ENCODE results near the gene GTSE1.

Gene GTSE1

GRCh38 chr22:46288846-46289243 is 7.8 kb upstream of the GTSE1 start:
- Histone ChIP-seq H3K36me3 (ENCODE audit: insufficient read depth, low read length) (peaks cover 45% of the 10 kb centered on the region), H3K27me3 (ENCODE audit: control insufficient read depth, insufficient read depth, low read length) (no peaks in the 10 kb centered on the region), H3K4me1 (ENCODE audit: control insufficient read depth, insufficient read depth, low read length) (no peaks in the 10 kb centered on the region), H3K9me3 (replicated peaks; ENCODE audit: low read length) (no peaks in the 10 kb centered on the region), H3K9ac (ENCODE audit: low read depth, low read length) (no peak overlapping the region), H3K4me2 (ENCODE audit: low read length) (no peak overlapping the region), H3K4me3 (ENCODE audit: low read length) (no peak overlapping the region)

GRCh38 chr22:46289244-46289891 is 7.3 kb upstream of the GTSE1 start:
- Histone ChIP-seq H3K27me3 (ENCODE audit: control insufficient read depth, insufficient read depth, low read length) (no peaks in the 10 kb centered on the region), H3K9ac (ENCODE audit: low read depth, low read length) (no peak overlapping the region), H3K4me2 (ENCODE audit: low read length) (no peak overlapping the region), H3K4me1 (ENCODE audit: control insufficient read depth, insufficient read depth, low read length) (no peaks in the 10 kb centered on the region), H3K4me3 (ENCODE audit: low read length) (no peak overlapping the region), H3K36me3 (ENCODE audit: insufficient read depth, low read length) (peaks cover 40% of the 10 kb centered on the region), H3K9me3 (replicated peaks; ENCODE audit: low read length) (no peaks in the 10 kb centered on the region)

- Histone ChIP-seq H3K4me2 (ENCODE audit: low read length) (no peak overlapping the region), H3K27me3 (ENCODE audit: control insufficient read depth, insufficient read depth, low read length) (no peaks in the 10 kb centered on the region), H3K9ac (ENCODE audit: low read depth, low read length) (no peak overlapping the region), H3K4me1 (ENCODE audit: control insufficient read depth, insufficient read depth, low read length) (no peaks in the 10 kb centered on the region), H3K4me3 (ENCODE audit: low read length) (no peak overlapping the region), H3K36me3 (ENCODE audit: insufficient read depth, low read length) (peaks cover 33% of the 10 kb centered on the region), H3K9me3 (replicated peaks; ENCODE audit: low read length) (no peaks in the 10 kb centered on the region)
Observed at GRCh38 chr22:46290121-46290842, 6.4 kb upstream of the GTSE1 start.

GRCh38 chr22:46290843-46291785 is 5.6 kb upstream of the GTSE1 start:
- Histone ChIP-seq H3K9ac (ENCODE audit: low read depth, low read length) (no peak overlapping the region), H3K4me1 (ENCODE audit: control insufficient read depth, insufficient read depth, low read length) (peaks cover 6% of the 10 kb centered on the region), H3K4me2 (ENCODE audit: low read length) (no peak overlapping the region), H3K36me3 (ENCODE audit: insufficient read depth, low read length) (peaks cover 31% of the 10 kb centered on the region), H3K4me3 (ENCODE audit: low read length) (no peak overlapping the region), H3K9me3 (replicated peaks; ENCODE audit: low read length) (no peaks in the 10 kb centered on the region), H3K27me3 (ENCODE audit: control insufficient read depth, insufficient read depth, low read length) (no peaks in the 10 kb centered on the region)

- Histone ChIP-seq H3K9ac (ENCODE audit: low read depth, low read length) (no peak overlapping the region), H3K9me3 (replicated peaks; ENCODE audit: low read length) (no peaks in the 10 kb centered on the region), H3K27me3 (ENCODE audit: control insufficient read depth, insufficient read depth, low read length) (no peaks in the 10 kb centered on the region), H3K4me1 (ENCODE audit: control insufficient read depth, insufficient read depth, low read length) (peaks cover 10% of the 10 kb centered on the region), H3K4me3 (ENCODE audit: low read length) (no peak overlapping the region), H3K4me2 (ENCODE audit: low read length) (no peak overlapping the region), H3K36me3 (ENCODE audit: insufficient read depth, low read length) (peaks cover 24% of the 10 kb centered on the region)
Observed at GRCh38 chr22:46292173-46292572, 4.5 kb upstream of the GTSE1 start.

GRCh38 chr22:46292732-46293131 is 3.9 kb upstream of the GTSE1 start:
- Histone ChIP-seq H3K27me3 (ENCODE audit: control insufficient read depth, insufficient read depth, low read length) (no peaks in the 10 kb centered on the region), H3K4me1 (ENCODE audit: control insufficient read depth, insufficient read depth, low read length) (peaks cover 10% of the 10 kb centered on the region), H3K9ac (ENCODE audit: low read depth, low read length) (no peak overlapping the region), H3K9me3 (replicated peaks; ENCODE audit: low read length) (no peaks in the 10 kb centered on the region), H3K4me3 (ENCODE audit: low read length) (no peak overlapping the region), H3K36me3 (ENCODE audit: insufficient read depth, low read length) (peaks cover 23% of the 10 kb centered on the region), H3K4me2 (ENCODE audit: low read length) (no peak overlapping the region)

- Histone ChIP-seq H3K4me1 (ENCODE audit: control insufficient read depth, insufficient read depth, low read length) (peaks cover 10% of the 10 kb centered on the region), H3K4me2 (ENCODE audit: low read length) (no peak overlapping the region), H3K9me3 (replicated peaks; ENCODE audit: low read length) (no peaks in the 10 kb centered on the region), H3K36me3 (ENCODE audit: insufficient read depth, low read length) (peaks cover 21% of the 10 kb centered on the region), H3K9ac (ENCODE audit: low read depth, low read length) (no peak overlapping the region), H3K27me3 (ENCODE audit: control insufficient read depth, insufficient read depth, low read length) (no peaks in the 10 kb centered on the region), H3K4me3 (ENCODE audit: low read length) (no peak overlapping the region)
Observed at GRCh38 chr22:46293577-46294260, 3.0 kb upstream of the GTSE1 start.

- H3K27me3 ChIP-seq (ENCODE audit: control insufficient read depth, insufficient read depth, low read length) = no peaks in the 10 kb centered on the region
- no peaks in the 10 kb centered on the region for H3K9me3 ChIP-seq (replicated peaks; ENCODE audit: low read length)
- H3K36me3 ChIP-seq (ENCODE audit: insufficient read depth, low read length) = peaks cover 16% of the 10 kb centered on the region
- no peak overlapping the region for H3K4me2 ChIP-seq (ENCODE audit: low read length)
- peaks cover 10% of the 10 kb centered on the region for H3K4me1 ChIP-seq (ENCODE audit: control insufficient read depth, insufficient read depth, low read length)
- no peak overlapping the region for H3K9ac ChIP-seq (ENCODE audit: low read depth, low read length)
- H3K4me3 ChIP-seq (ENCODE audit: low read length) = no peak overlapping the region
Observed at GRCh38 chr22:46294784-46295183, 1.9 kb upstream of the GTSE1 start.

GRCh38 chr22:46295277-46295971 is 1.2 kb upstream of the GTSE1 start:
- Histone ChIP-seq H3K36me3 (ENCODE audit: insufficient read depth, low read length) (peaks cover 16% of the 10 kb centered on the region), H3K4me1 (ENCODE audit: control insufficient read depth, insufficient read depth, low read length) (peaks cover 10% of the 10 kb centered on the region), H3K4me3 (ENCODE audit: low read length) (peak overlapping the region; percentile 82), H3K9ac (ENCODE audit: low read depth, low read length) (peak overlapping the region; percentile 86), H3K4me2 (ENCODE audit: low read length) (peak overlapping the region; percentile 99), H3K9me3 (replicated peaks; ENCODE audit: low read length) (no peaks in the 10 kb centered on the region), H3K27me3 (ENCODE audit: control insufficient read depth, insufficient read depth, low read length) (no peaks in the 10 kb centered on the region)

- peaks cover 12% of the 10 kb centered on the region for H3K36me3 ChIP-seq (ENCODE audit: insufficient read depth, low read length)
- peak overlapping the region; percentile 99 for H3K4me2 ChIP-seq (ENCODE audit: low read length)
- H3K9me3 ChIP-seq (replicated peaks; ENCODE audit: low read length) = no peaks in the 10 kb centered on the region
- H3K9ac ChIP-seq (ENCODE audit: low read depth, low read length) = peak overlapping the region; percentile 86
- H3K4me3 ChIP-seq (ENCODE audit: low read length) = peak overlapping the region; percentile 82
- H3K4me1 ChIP-seq (ENCODE audit: control insufficient read depth, insufficient read depth, low read length) = peaks cover 11% of the 10 kb centered on the region
- H3K27me3 ChIP-seq (ENCODE audit: control insufficient read depth, insufficient read depth, low read length) = no peaks in the 10 kb centered on the region
Observed at GRCh38 chr22:46297151-46297812, 612 bp downstream of the GTSE1 start.
